ENCODE measurements around the gene FAM222A.

FAM222A gene

DNA sequence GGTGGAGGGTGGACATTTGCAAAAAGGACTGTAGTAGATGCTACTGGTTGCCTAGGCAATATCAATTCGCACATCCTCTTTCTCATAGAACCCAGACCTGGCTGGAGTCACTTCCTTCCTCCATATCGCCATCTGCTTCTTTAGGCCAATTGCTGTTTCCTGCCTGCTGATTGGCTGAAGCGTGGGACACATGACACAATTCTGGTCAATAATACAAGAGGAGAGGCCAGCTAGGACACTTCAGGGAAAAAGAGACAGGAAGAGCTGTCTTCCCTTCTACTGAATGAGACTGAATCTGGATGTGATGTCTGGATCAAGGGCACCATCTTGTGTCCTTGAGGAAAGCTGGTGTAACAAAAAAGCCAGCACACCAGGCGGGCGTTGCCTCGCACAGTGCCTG lies 65.8 kb downstream of the FAM222A start:
- DNase-seq, result peak; percentile 36

DNA sequence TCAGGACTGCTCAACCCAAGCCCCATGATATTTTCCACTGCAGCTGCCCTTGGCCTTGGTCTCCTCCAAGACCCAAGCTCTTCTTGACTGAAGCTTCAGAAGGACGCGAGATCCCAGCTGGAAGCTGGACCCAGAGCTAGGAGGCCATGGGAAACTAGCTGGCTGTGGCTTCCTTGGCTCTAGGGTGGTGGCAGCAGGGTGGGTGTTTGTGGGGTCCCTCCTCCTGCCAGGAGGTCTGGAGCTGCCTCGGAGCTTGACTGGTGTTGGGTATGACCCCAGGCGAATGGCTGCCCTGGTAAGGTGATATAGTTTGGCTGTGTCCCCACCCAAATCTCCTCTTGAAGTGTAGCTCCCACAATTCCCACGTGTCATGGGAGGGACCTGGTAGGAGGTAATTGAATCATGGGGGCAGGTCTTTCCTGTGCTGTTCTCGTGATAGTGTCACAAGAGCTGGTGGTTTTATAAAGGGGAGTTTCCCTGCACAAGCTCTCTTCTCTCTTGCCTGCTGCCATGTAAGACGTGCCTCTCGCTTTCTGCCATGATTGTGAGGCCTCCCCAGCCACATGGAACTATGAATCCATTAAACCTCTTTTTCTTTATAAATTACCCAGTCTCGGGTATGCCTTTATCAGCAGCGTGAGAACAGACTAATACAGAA lies 68.2 kb downstream of the FAM222A start:
- no peak for DNase-seq

DNA sequence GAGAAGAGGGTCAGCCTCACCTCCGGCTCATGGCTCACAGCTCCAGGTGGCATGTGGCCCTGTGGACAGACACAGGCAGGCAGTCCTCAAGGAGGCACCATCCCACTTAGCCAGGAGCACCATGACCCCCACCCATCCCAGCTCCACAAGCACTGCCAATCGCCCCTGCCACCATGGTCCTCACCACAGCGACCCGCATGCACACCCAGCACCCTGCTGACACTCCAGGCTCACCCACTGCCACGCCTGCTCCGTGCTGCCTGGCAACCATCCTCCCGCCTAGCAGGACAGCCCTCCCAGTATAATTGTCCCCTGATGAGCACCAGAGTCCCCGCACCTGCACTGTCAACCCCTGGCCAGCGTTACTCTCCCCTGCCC lies 68.7 kb downstream of the FAM222A start:
- no peak for DNase-seq

DNA sequence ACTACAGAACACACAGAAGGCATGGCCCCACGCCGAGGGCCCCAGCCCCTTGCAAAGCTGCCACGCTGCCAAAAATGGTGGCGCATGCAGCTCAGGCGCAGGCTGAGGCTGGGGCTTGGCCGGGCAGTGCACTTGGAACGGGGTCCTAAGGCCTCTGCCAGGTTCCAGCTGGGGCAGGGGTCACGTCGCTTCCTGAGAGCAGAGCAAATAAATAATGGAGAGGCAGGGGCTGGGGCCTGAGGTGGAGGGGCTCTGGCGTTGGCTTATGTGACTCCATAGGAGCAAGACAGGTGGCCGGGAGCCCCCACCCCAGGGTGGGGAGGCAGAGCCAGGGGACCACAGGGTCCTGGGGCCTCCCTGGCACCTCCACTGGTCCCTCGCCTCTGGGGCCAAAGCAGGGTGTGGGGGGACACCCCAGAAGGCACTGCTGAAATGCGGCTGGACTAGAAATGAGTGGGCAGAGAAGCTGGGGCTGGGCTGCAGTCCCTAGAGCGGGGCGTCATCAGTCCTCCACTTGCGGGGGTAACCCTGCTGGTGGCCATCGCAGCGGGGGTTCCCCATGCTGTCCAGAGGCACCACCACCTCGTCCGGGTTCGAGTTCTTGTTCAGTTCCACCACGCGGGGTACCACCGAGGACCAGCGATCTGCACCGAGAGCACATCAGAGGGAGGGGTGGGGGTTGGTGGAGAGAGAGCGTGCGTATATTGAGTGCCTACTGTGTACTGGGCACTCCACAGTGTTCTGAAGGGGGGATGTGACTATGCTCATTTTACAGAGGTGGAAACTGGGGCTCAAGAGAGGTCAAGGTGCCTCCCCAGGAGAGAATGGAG lies 69.7 kb downstream of the FAM222A start:
- DNase-seq, result no peak

DNA sequence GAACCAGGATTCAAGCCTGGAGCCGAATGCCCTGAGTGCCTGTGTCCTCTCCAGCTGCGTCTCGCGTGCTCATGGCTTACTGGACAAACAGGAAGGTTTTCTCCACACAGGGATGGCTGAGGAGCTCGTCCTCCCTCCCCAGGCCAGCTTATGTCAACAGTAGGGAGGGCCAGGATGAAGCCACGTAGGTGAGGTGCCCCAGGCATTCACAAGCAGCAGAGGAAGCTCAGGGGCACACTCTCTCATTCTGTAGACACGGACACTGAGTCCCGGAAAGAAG lies 70.3 kb downstream of the FAM222A start:
- no peak for DNase-seq

DNA sequence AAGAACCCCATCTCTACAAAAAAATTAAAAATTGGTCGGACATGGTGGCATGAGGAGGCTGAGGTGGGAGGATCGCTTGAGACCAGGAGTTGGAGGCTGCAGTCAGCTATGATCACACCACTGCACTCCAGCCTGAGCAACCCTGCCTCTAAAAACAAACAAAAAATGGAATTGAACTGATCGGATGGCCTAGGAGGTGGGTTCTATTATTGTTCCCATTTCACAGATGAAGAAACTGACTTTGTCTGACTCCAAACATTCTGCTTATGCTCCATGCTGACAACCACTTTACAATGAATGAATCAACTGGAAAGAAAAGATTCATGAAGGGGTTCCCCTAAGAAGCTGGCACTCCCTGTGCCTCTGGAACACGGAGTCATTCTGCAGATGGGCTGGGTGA lies 72.2 kb downstream of the FAM222A start:
- no peak for DNase-seq

DNA sequence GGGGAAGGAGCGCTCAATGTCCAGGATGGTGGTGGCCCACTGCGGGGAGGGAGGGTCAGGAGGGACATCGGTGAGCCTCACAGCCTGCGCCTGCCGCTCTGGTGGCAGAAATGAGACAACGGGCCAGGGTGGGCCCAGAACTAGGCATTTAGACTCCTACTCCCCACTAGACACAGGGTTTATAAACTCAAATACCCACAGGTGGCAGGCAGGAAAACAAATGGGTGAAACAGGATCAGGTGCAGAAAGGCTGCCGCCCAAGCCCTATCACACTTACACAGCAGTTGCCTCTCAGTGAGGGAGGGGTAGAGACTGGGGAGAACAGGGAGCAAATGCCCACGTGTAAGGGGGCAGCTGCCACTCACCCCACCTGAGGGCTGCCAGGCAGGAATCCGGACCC lies 73.2 kb downstream of the FAM222A start:
- no peak for DNase-seq

DNA sequence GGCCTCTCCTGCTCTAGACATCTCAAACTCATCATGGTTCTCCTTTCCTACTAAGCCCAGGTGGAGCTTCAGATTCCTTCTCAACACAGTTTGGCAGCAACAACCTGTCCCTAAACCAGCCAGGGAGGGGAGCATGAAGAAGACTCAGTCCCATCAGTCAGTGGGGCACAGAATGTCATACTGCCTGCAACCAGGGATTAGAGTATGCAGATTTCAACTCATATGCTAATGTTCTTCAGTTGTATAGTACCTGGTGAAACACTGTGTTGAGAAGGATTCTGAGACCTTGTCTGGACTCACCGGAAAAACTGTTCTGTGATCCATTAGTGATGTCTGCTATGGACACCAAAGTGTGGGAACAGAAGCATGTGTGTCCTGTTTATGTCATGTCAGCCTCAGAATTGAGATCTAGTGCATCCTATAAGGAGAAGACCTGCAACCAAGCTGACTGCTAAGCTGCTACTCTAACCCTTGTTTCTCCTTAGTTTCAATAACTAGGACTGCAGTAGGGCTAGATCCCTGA lies 76.0 kb downstream of the FAM222A start:
- no peak for DNase-seq

DNA sequence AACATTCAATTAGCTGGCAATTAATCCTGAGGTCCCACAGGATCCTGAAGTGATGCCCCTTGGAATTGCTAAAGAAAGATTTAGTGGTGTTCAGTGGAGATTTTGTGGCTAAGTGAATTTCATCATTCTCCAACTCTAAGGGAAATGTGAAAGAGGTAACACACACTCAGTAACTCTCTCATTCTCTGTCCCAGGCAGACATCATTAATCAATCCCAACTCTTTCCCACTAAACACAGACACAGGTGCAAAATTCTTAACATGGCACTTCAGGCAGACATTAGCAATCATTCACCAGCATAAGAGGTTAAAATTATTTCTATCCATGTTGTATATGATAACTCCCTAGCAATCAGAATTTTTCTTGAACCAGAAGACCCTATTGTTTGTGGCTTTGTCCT lies 79.4 kb downstream of the FAM222A start:
- DNase-seq, result no peak

DNA sequence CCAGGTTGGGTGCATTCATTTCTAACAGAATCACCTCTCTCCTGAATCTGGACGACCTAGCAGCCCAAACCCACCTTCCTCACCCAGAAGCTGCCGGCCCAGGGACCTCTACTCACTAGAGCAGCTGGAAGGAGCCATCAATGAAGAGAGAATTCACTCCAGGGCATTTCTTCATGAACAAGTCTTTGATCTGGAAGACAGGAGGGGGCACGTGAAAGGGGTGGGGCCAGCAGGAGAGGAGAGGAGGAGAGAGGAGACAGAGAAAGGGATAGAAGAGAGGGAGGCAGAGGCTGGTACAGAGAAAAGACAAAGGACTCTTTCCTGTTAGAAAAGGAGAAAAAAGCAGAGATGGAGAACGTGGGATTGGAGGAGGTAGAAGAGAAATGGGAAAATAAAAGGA lies 79.8 kb downstream of the FAM222A start:
- DNase-seq, result no peak

DNA sequence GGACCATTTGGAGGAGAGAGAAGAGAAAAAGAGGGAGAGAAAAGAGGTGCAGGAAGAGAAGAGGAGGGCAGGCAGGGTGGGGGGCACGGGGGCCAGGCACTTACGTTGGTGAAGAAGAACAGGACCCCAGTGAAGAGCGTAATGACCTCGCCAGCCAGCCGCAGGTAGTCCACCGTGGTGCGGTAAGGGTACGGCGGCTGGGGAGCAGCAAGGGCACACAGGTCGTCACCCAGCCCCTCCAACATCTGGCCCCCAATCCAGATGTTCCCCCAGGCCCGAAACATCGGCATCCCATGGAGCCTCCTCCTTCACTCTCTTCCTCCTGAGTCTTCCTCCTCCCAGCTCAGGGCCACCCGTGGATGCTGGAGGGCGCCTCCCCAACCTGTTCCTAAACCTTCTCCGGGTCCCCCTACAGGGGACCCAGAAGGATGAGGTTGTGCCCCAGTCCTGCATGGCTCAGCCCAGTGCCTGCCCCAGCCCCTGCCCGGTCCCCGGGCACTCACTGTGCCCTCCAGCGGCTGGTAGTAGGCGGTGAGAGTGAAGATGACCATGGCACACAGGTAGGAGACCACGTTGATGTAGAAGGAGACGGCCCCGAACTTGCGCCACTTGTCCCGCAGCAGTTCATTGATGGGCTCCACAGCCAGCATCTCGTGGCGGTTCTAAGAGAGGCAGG lies 80.3 kb downstream of the FAM222A start:
- DNase-seq, result no peak

DNA sequence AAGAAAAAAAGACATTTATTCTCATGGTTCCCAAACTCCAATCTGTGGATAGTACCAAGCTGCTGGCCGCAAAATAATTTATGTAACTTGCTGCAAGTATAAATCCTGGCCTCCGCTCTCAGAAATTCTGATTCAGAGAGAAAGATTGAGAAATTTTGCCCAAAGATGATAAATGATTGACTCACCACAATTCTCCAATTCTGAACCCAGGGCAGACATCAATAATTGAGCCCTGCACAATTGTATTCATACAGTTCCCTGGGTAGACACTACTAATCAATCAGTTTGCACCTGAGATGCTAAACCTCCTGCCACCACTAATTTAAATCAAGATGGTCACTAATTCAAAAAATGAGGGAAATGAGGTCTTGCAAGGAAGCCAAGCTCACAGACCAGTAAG lies 81.4 kb downstream of the FAM222A start:
- peak; percentile 6 for DNase-seq

DNA sequence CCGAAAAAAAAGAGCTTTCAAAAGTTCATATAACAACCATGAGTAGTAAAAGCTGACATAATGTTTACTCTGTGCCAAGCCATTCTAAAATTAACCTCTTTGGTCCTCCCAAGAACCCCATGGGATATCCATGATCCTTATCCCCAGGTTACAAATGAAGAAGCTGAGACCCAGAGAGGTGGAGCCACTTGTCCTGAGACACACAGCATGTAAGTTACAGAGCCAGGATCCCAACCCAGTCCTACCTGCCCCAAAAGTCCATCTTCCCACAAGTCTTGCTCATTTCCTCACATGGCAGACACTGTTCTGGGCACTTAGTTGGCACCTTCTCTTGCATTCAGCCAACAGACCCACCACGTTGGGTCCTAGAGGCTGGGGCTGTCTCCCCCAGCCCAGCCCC lies 82.4 kb downstream of the FAM222A start:
- DNase-seq, result no peak

DNA sequence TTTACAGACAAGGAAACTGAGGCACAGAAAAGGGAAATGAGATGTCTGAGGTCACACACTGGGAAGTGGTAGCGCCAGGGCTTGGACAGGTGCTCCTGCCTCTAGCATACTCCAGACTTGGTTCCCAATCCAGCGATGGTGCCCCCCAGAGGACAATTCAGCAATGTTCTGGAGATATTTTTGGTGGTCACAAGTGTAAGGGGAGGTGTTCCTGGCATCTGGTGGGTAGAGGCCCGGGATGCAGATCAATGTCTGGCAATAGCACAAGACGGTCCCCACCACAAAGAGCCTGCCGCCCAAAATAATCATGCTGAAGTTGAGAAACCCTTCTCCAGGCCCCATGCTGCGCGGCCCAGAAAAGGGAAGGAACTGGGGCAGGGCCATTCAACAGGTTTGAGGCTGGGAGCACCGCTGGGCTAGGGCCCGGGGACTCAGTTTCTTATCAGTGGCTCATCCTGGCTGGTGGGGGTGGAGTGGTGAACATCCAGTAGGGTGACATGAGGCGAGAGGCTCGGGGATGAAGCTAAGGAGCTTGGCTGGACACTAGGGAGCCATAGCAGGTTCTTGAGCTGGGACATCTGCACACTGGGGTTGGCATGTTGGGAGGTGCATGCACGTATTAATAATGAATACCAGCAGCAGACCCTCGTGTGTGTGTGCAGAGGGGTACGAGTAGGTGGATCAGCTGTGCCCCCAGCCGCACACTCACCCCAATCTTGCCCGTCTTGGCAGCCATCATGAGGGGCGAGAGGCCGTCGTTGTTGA lies 84.5 kb downstream of the FAM222A start:
- peak; percentile 27 for DNase-seq

DNA sequence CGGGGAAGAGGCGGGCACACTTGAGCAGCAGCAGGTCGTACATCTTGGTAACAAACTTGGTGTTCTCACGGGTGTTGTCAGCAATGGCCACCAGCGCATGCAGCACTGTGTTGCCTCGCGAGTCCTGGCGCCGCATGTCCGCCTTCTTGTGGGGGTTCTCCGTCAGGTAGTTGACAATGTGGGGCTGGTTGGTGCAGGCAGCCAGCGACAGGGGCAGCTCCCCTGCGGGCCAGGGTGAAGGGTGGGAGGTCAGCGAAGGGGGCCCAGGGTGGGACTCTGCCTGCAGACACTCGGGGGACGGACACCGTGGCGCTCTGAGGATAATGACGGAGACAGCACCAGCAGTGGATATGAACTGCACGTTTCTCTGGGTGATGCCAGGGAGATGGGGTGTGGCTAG lies 85.1 kb downstream of the FAM222A start:
- no peak for DNase-seq

DNA sequence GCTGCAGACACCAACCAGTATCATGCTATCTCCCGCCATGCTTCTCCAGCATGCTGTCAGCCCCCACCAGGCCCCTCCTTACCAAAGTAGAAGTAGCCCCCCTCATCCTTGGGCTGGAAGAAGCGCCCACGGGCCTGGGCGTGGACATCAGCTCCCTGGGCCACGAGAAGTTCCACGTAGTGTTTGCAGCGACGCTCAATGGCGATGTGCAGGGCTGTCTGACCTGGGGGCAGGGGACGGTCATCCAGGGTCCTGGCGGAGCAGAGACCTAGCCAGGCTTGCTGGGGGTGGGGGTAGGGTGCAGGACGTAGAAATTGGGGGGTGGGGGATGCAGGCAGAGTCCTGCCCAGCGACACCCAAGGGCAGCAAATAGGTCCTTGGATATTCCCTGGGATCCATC lies 86.9 kb downstream of the FAM222A start:
- DNase-seq, result no peak

DNA sequence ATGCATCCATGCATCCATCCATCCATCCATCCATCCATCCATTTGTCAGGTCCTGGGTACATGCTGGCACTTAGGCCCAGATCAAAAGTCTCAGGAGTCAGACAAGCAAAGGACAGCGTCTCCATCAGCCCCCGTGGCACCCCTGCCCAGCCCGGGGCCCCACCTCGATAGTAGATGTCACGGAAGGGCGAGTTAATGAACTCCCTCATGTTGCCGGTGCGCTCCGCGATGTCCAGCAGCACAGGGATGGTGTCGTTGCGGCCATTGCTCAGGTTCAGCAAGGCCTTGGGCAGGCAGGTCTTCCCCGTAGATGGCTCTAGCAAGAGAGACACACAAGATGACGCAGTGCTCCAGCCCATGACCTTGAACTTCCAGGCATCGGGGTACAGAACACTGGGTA lies 89.2 kb downstream of the FAM222A start:
- no peak for DNase-seq

DNA sequence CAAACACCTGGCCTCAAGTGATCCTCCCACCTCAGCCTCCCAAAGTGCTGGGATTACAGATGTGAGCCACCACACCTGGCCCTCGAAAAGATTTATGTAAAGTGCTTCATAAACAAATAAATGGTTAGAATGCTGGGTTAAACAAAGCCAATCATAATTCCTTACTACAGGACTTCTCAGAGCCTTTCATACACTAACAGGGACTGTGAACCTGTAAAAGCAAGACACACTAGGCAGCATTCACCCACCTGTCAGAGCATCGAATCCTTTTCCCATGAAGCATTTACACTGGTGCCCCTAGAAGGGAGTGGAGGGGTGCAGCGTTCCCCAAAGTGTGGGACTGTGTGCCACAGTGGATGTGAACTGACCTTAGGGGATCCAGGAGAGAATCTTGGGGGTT lies 90.1 kb downstream of the FAM222A start:
- no peak for DNase-seq

DNA sequence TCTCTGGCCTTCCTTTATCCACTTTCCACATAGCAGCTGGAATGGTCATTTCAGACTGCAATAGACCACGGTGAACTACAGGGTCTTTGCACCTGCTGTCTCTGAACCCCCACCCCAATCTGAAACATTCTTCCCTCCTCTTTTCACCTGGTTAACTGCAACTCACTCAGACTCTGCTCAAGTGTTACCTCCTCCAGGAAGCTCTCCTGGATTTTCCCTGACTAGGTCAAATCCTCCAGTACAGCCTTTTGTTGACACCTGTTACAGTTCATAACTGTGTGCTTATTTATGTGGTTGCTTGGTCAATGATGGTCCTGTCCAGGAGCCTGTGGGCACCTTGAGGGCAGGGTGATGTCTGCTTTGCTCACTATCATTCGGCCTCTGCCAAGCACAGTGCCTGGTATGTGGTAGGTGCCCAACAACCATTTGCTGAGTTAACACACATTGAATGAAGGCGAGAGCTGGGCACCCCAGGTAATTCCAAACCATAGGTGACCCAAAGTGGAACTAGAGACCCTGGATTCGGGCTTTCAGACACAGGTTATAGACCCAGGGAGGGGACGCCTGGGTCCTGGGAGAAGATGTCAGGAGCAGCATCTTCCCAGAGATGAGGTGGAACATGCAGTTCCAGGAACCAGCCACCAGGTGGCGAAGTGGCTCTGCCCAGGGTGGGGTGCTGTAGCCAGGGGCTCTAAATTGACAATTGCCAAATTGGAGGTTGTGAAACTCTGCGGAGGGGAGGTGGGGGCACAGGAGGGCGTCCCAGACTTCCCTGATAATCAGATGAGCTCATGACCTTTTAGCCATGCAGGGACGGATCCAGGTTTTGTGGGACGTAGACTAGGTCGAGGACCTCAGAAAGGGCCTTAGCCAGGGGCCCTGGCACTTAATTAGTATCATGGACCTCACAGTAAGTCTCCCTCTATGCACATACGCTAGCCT lies 91.5 kb downstream of the FAM222A start:
- peak; percentile 63 for DNase-seq

DNA sequence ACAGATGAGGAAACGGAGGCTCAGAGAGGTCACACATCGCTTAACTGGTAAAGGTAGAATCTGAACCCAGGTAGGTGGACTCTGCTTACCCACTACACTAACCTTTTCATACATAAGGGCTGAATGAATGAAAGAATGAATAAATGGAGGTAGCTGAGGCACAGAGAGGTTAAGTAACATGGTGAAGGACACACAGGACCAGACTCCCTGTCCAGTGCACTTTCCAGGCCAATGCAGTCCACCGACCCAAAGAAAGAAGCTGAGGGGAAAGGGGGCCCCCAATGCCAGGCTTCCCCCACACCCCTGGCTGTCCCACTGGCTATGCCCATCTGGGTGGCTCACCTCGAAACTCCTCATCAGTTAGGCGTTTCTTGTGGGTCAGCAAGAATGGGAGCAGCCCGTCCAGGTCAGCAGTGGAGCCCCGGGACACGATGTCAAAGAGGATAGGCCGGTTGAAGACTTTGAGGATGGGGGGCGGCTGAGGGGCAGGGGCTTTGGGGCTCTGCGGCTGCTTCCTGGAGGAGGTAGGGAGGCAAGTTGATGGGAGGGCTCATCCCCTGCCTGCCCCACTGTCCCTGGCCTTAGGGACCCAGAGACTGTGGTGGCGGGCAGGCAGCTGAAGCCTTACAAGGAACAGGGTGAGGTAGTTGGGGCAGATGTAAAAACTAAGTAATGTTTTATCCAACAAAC lies 94.5 kb downstream of the FAM222A start:
- no peak for DNase-seq

DNA sequence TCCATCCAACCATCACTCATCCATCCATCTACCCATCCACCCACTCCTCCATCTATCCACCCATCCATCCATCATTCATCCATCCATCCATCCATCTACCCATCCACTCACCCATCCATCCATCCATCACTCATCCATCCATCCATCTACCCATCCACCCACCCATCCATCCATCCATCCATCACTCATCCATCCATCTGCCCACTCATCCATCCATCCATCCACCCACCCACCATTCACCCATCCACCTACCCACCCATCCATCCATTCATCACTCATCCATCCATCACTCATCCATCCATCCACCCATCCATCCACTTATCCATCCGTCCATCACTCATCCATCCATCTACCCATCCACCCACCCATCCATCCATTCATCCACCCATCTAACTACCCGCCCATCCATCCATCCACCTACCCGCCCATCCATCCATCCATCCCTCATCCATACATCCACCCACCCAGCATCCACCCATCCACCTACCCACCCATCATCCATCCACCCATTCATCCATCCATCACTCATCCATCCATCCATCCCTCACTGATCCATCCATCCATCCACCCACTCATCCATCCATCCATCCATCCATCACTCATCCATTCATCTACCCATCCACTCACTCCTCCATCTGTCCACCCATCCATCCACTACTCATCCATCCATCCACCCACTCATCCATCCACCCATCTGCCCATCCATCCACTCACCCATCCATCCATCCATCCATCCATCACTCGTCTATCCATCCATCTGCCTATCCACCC lies 95.4 kb downstream of the FAM222A start:
- no peak for DNase-seq

Measured in OCI-M1 (cell line).